Panc1 (cell line): ENCODE measurements around the gene H6PD. TPM values are rescaled to one million over a fixed set of nuclear protein-coding genes. Genes with fewer than 3 reads are reported as not detected.

ENCODE experiments used
- ATAC-seq: fragments of 200-7000 bp; cut with Tn5 transposase; 2 replicates; pipeline ENCODE4 v1.9.1; 2020; ENCODE audit warnings: mild to moderate bottlenecking, moderate library complexity
- BruUV-seq: library from RNA; stranded (reverse); fragments of 400-500 nt; replicated peaks from 2 replicates; lab custom pipeline; 2021; lab: Mats Ljungman, UMichigan
- CTCF ChIA-PET: fragments of 300-600 bp; sonication (Branson Sonifier 250); formaldehyde crosslinking; loops from one replicate; lab custom pipeline; 2022; ENCODE audit warnings: antibody characterized with exemption; lab: Charles Lee
- POLR2A ChIA-PET: fragments of 300-600 bp; sonication (Branson Sonifier 250); formaldehyde crosslinking; loops from one replicate; lab custom pipeline; 2022; ENCODE audit warnings: antibody characterized with exemption; lab: Charles Lee
- DNase-seq: peaks from one replicate; pipeline ENCODE4 v3.0.0-alpha.2; 2010; ENCODE audit warnings: low read depth, low spot score
- H3K27ac ChIP-seq: 2 replicates; pipeline ENCODE4 v1.5.1; 2011; ENCODE audit warnings: mild to moderate bottlenecking, low read length, inconsistent platforms
- H3K27me3 ChIP-seq: fragments of 200-500 bp; sonication (Bioruptor generic); 2 replicates; pipeline ENCODE4 v1.6.0; 2014; ENCODE audit warnings: low read length, inconsistent platforms; ENCODE audit not compliant: control insufficient read depth, insufficient read depth
- H3K36me3 ChIP-seq: fragments of 200-500 bp; sonication (Bioruptor generic); 2 replicates; pipeline ENCODE4 v1.5.1; 2014; ENCODE audit warnings: inconsistent platforms, mild to moderate bottlenecking, low read length, moderate library complexity; ENCODE audit not compliant: control insufficient read depth, insufficient read depth
- H3K4me1 ChIP-seq: 2 replicates; pipeline ENCODE4 v1.5.1; 2011; ENCODE audit warnings: inconsistent platforms, mild to moderate bottlenecking, low read length, moderate library complexity; ENCODE audit not compliant: control insufficient read depth, insufficient read depth
- H3K4me3 ChIP-seq, 2 experiments: 2 replicates each; pipeline ENCODE4 v1.5.1; 2011 to 2012; ENCODE audit warnings: low read depth in 2 of 2, low read length in 2 of 2, mild to moderate bottlenecking in 2 of 2, inconsistent platforms in 1 of 2, moderate library complexity in 1 of 2
- H3K9me3 ChIP-seq: fragments of 200-500 bp; sonication (Bioruptor generic); 2 replicates; pipeline ENCODE4 v1.5.1; 2014; ENCODE audit warnings: low read depth, mild to moderate bottlenecking, inconsistent platforms, low read length, moderate library complexity; ENCODE audit not compliant: control insufficient read depth, insufficient read depth
- POLR2AphosphoS5 ChIP-seq: IDR thresholded peaks from 2 replicates; pipeline ENCODE4 v1.6.1; 2012; ENCODE audit warnings: mild to moderate bottlenecking, low read depth, low read length, moderate library complexity
- SIN3A ChIP-seq: IDR thresholded peaks from 2 replicates; pipeline ENCODE4 v1.6.1; 2012; ENCODE audit warnings: low read depth, mild to moderate bottlenecking, low read length, moderate library complexity, borderline replicate concordance; ENCODE audit not compliant: insufficient read depth
- TCF7L2 ChIP-seq: IDR thresholded peaks from 2 replicates; pipeline ENCODE4 v1.6.1; 2011; ENCODE audit warnings: mild to moderate bottlenecking, low read depth, low read length, inconsistent platforms
- in situ Hi-C: cut with HindIII; loops from 2 replicates; pipeline ENCODE4 v1.10.0; 2016; ENCODE audit warnings: low sequenced_read_pairs, low pct_unique_long_range_greater_than_20kb
- intact Hi-C: fragments of 100-400 bp; cut with micrococcal nuclease; formaldehyde crosslinking; loops from one replicate; pipeline ENCODE4 v1.10.0; 2022; ENCODE audit not compliant: unreplicated experiment
- total RNA-seq: library from RNA; stranded (reverse); gene quantifications from one replicate; pipeline ENCODE4 v1.2.1, GENCODE V29; 2021; ENCODE audit not compliant: unreplicated experiment
- TF ChIP-seq, protein P1 (sequence below), 2 experiments: IDR thresholded peaks; 2 replicates each; pipeline ENCODE4 v1.6.1; 2011 to 2012; ENCODE audit warnings: low read depth in 2 of 2, control low read depth in 1 of 2, low read length in 1 of 2, mild to moderate bottlenecking in 1 of 2, moderate library complexity in 1 of 2; ENCODE audit not compliant: insufficient read depth in 1 of 2
- TF ChIP-seq, protein P2 (sequence below): fragments of 450-650 bp; IDR thresholded peaks from 2 replicates; pipeline ENCODE4 v1.5.1; 2017; ENCODE audit warnings: mild to moderate bottlenecking

Gene H6PD
- total RNA-seq, 1 experiment from 2014 or later = 23.5 TPM

DNA sequence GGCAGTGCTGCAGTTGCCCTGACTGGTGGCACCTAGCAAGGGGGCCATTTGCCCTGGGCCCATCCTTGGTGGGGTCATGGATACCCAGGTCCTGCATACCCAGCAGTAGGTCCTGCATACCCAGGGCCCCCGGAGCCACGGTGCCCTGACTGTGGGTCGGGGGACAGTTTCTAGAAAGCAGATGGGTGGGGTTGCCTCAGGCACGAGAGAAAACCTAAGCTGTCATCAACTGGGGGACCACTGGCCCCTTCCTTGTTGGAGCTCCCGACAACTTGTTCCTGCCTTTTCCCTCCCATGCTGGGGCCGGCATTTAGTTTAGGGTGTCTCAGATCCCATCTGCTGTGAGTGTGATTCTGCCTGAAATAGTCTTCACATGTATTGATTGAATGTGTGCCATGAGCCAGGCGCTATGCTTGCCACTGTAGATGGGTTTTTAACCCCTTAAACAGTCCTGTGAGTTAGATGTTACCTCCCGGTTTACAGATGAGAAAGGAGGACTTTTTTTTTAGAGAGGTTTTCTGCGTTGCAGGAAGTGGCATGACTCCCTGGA is 73.7 kb downstream of the H6PD start:
- intact Hi-C loops (no loop called here), in situ Hi-C loops (no loop called here)
- ATAC-seq (no peak), DNase-seq (no peak)
- ChIA-PET POLR2A (no interaction called here), CTCF (interaction anchor here (0.6 kb wide), 1 partner anchor 183 kb away, joined by 3 read pairs; no protein-coding TSS in a partner anchor)
- Histone ChIP-seq H3K27ac (peak overlapping the region; percentile 15; the same call in 1 of the 2 replicates), H3K36me3 (no peaks in the 10 kb centered on the region), H3K27me3 (no peaks in the 10 kb centered on the region), H3K9me3 (no peaks in the 10 kb centered on the region), H3K4me3 (no peak overlapping the region), H3K4me1 (peaks cover 39% of the 10 kb centered on the region)
- no TSS peak for BruUV-seq
- TF ChIP-seq, protein P1, sequence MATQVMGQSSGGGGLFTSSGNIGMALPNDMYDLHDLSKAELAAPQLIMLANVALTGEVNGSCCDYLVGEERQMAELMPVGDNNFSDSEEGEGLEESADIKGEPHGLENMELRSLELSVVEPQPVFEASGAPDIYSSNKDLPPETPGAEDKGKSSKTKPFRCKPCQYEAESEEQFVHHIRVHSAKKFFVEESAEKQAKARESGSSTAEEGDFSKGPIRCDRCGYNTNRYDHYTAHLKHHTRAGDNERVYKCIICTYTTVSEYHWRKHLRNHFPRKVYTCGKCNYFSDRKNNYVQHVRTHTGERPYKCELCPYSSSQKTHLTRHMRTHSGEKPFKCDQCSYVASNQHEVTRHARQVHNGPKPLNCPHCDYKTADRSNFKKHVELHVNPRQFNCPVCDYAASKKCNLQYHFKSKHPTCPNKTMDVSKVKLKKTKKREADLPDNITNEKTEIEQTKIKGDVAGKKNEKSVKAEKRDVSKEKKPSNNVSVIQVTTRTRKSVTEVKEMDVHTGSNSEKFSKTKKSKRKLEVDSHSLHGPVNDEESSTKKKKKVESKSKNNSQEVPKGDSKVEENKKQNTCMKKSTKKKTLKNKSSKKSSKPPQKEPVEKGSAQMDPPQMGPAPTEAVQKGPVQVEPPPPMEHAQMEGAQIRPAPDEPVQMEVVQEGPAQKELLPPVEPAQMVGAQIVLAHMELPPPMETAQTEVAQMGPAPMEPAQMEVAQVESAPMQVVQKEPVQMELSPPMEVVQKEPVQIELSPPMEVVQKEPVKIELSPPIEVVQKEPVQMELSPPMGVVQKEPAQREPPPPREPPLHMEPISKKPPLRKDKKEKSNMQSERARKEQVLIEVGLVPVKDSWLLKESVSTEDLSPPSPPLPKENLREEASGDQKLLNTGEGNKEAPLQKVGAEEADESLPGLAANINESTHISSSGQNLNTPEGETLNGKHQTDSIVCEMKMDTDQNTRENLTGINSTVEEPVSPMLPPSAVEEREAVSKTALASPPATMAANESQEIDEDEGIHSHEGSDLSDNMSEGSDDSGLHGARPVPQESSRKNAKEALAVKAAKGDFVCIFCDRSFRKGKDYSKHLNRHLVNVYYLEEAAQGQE (IDR thresholded peaks at IDR 0.05; ENCODE audit: insufficient read depth in 1 of 2, low read depth in 2 of 2, low read length in 1 of 2) = no peak
- no peak for TF ChIP-seq POLR2AphosphoS5
- TF ChIP-seq, protein P2, sequence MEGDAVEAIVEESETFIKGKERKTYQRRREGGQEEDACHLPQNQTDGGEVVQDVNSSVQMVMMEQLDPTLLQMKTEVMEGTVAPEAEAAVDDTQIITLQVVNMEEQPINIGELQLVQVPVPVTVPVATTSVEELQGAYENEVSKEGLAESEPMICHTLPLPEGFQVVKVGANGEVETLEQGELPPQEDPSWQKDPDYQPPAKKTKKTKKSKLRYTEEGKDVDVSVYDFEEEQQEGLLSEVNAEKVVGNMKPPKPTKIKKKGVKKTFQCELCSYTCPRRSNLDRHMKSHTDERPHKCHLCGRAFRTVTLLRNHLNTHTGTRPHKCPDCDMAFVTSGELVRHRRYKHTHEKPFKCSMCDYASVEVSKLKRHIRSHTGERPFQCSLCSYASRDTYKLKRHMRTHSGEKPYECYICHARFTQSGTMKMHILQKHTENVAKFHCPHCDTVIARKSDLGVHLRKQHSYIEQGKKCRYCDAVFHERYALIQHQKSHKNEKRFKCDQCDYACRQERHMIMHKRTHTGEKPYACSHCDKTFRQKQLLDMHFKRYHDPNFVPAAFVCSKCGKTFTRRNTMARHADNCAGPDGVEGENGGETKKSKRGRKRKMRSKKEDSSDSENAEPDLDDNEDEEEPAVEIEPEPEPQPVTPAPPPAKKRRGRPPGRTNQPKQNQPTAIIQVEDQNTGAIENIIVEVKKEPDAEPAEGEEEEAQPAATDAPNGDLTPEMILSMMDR = no peak
- no peak for TF ChIP-seq SIN3A
- no peak for TF ChIP-seq TCF7L2

DNA sequence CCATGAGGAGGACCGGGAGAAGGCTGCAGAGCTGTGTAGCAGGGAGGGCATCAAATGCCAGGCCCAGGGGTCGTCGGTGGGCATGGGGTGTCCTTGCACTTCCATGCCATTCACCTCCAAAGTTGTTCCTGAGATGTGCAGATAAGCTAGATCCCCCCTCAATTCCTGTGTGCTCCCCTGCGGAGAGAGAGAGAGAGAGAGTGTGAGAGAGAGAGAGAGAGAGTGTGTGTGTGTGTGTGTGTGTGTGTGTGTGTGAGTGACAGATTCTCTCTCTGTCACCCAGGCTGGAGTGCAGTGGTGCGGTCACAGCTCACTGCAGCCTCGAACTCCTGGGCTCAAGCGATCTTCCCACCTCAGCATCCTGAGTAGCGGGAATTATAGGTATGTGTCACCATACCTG is 74.5 kb downstream of the H6PD start:
- ChIA-PET CTCF (no interaction called here), POLR2A (no interaction called here)
- TF ChIP-seq POLR2AphosphoS5 = no peak
- TF ChIP-seq, protein P1 (IDR thresholded peaks at IDR 0.05; ENCODE audit: insufficient read depth in 1 of 2, low read depth in 2 of 2, low read length in 1 of 2) = no peak
- TF ChIP-seq SIN3A = no peak
- TF ChIP-seq, protein P2 = no peak
- no peak for TF ChIP-seq TCF7L2
- H3K4me1 ChIP-seq = peaks cover 39% of the 10 kb centered on the region
- H3K9me3 ChIP-seq = no peaks in the 10 kb centered on the region
- intact Hi-C loops (no loop called here), in situ Hi-C loops (no loop called here)
- no peak for DNase-seq
- H3K27ac ChIP-seq = no peak overlapping the region
- H3K27me3 ChIP-seq = no peaks in the 10 kb centered on the region
- no peak for ATAC-seq
- BruUV-seq = no TSS peak
- H3K4me3 ChIP-seq = no peak overlapping the region
- H3K36me3 ChIP-seq = no peaks in the 10 kb centered on the region
